HepG2 (cell line): ENCODE results near the gene CCDC69.
"Not testable (repeated sequence)": the region's sequence is repeated elsewhere in the genome, so short reads cannot be mapped to it uniquely, and the experiment has no call there.

Experiments
- ARNT ChIP-seq: fragments of 450-650 bp; IDR thresholded peaks from 2 replicates; pipeline ENCODE4 v1.6.1; 2017
- ZBTB38 ChIP-seq: sonication (generic); formaldehyde crosslinking; IDR thresholded peaks from 2 replicates; pipeline ENCODE4 v1.5.1; 2020; ENCODE audit warnings: mild to moderate bottlenecking, missing genetic modification reagents
- ZNF329 ChIP-seq: sonication (generic); formaldehyde crosslinking; IDR thresholded peaks from 2 replicates; pipeline ENCODE4 v1.9.0; 2021; ENCODE audit warnings: low read depth, mild to moderate bottlenecking, missing genetic modification reagents
- ZNF468 ChIP-seq: sonication (generic); formaldehyde crosslinking; IDR thresholded peaks from 2 replicates; pipeline ENCODE4 v1.8.0; 2022; ENCODE audit warnings: mild to moderate bottlenecking, moderate library complexity, missing genetic modification reagents

DNA sequence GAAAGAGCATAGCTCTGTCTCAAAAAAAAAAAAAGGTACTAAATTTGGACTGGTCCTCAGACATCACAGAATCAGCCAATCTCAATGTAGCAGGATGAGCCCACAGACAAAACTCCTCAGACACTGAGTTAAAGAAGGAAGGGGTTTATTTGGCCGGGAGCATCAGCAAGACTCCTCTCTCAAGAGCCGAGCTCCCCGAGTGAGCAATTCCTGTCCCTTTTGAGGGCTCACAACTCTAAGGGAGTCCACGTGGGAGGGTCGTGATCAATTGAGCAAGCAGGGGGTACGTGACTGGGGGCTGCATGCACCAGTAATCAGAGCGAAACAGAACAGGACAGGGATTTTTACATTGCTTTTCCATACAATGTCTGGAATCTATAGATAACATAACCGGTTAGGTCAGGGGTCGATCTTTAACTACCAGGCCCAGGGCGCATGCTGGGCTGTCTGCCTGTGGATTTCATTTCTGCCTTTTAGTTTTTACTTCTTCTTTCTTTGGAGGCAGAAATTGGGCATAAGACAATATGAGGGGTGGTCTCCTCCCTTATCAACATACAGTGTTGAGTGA is 16.5 kb upstream of the CCDC69 start:
- not testable (repeated sequence) for TF ChIP-seq ZBTB38 (CRISPR knock-in tag); ZNF329 (CRISPR knock-in tag); ZNF468 (CRISPR knock-in tag); ARNT
